Esophagus squamous epithelium (tissue), 4 donors: Measurements from ENCODE around the gene PSMD2.

Experiments
- CTCF ChIP-seq, 6 experiments: fragments of 450-650 bp in 4 of 6; fragments of 200-600 bp in 2 of 6; sonication (generic) in 2 of 6; IDR thresholded peaks; one replicate each; pipeline ENCODE4 v1.5.1; 2016 to 2019; ENCODE audit warnings: antibody characterized with exemption in 6 of 6, mild to moderate bottlenecking in 4 of 6, moderate library complexity in 4 of 6
- POLR2A ChIP-seq, 4 donors: fragments of 450-650 bp; IDR thresholded peaks; one replicate each; pipeline ENCODE4 v1.6.1; 2017; ENCODE audit warnings: antibody characterized with exemption in 4 of 4, mild to moderate bottlenecking in 4 of 4, moderate library complexity in 3 of 4

GRCh38 chr3:184333190-184333589 lies 34.1 kb downstream of the PSMD2 start:
- TF ChIP-seq CTCF (IDR thresholded peaks at IDR 0.05) (no peak), POLR2A (IDR thresholded peaks at IDR 0.05) (no peak)
